A549 (cell line): ENCODE data around the gene MLXIP. TPM values are rescaled to one million over a fixed set of nuclear protein-coding genes. Genes with fewer than 3 reads are reported as not detected.

ENCODE experiments used
- BHLHE40 ChIP-seq: IDR thresholded peaks from 2 replicates; pipeline ENCODE4 v1.6.1; 2012; ENCODE audit warnings: low read depth, low read length, inconsistent platforms
- CBX2 ChIP-seq: fragments of 200-600 bp; sonication (generic); IDR thresholded peaks from 2 replicates; pipeline ENCODE4 v1.6.1; 2016; ENCODE audit warnings: low read depth, mild to moderate bottlenecking, borderline replicate concordance
- CBX8 ChIP-seq: fragments of 200-600 bp; sonication (generic); IDR thresholded peaks from 2 replicates; pipeline ENCODE4 v1.6.1; 2016
- EHF ChIP-seq: fragments of 250-450 bp; sonication (Bioruptor Pico); IDR thresholded peaks from 2 replicates; pipeline ENCODE4 v1.5.0; 2020; ENCODE audit warnings: mild to moderate bottlenecking
- EHMT2 ChIP-seq: fragments of 200-600 bp; sonication (generic); IDR thresholded peaks from 2 replicates; pipeline ENCODE4 v1.6.1; 2016; ENCODE audit warnings: antibody characterized with exemption, low read depth, mild to moderate bottlenecking, moderate library complexity
- EP300 ChIP-seq, 2 experiments: fragments of >200 bp; sonication (Bioruptor Twin); formaldehyde crosslinking; IDR thresholded peaks; 2 replicates in 1 of 2; 3 replicates in 1 of 2; pipeline ENCODE4 v1.6.1; 2016 to 2017
- FOSB ChIP-seq: fragments of 250-450 bp; sonication (Bioruptor Pico); IDR thresholded peaks from 2 replicates; pipeline ENCODE4 v1.5.0; 2020; ENCODE audit warnings: mild to moderate bottlenecking, moderate library complexity
- FOSL2 ChIP-seq, 2 experiments: fragments of 450-650 bp in 1 of 2; fragments of >200 bp in 1 of 2; sonication (Bioruptor Twin) in 1 of 2; formaldehyde crosslinking; IDR thresholded peaks; 2 replicates each; pipeline versions ENCODE4 v1.5.0 to v1.6.1; 2016 to 2020; ENCODE audit warnings: mild to moderate bottlenecking in 1 of 2, moderate library complexity in 1 of 2
- FOXS1 ChIP-seq: fragments of 250-450 bp; sonication (Bioruptor Pico); IDR thresholded peaks from 2 replicates; pipeline ENCODE4 v1.5.0; 2020; ENCODE audit warnings: mild to moderate bottlenecking, moderate library complexity
- HES2 ChIP-seq: fragments of >200 bp; sonication (Bioruptor Twin); formaldehyde crosslinking; IDR thresholded peaks from 2 replicates; pipeline ENCODE4 v1.6.1; 2016
- HOXA7 ChIP-seq: fragments of 250-450 bp; sonication (Bioruptor Pico); IDR thresholded peaks from 2 replicates; pipeline ENCODE4 v1.5.0; 2020; ENCODE audit warnings: mild to moderate bottlenecking, moderate library complexity
- HOXB5 ChIP-seq: fragments of 250-450 bp; sonication (Bioruptor Pico); IDR thresholded peaks from 2 replicates; pipeline ENCODE4 v1.5.0; 2020; ENCODE audit warnings: mild to moderate bottlenecking, moderate library complexity
- JUNB ChIP-seq: fragments of >200 bp; sonication (Bioruptor Twin); formaldehyde crosslinking; IDR thresholded peaks from 2 replicates; pipeline ENCODE4 v1.6.1; 2016
- MAZ ChIP-seq: fragments of 150-350 bp; IDR thresholded peaks from 2 replicates; pipeline ENCODE4 v1.6.1; 2014; ENCODE audit warnings: antibody characterized with exemption, low read depth, low read length, borderline replicate concordance
- NPAS2 ChIP-seq: fragments of 250-450 bp; sonication (Bioruptor Pico); IDR thresholded peaks from 2 replicates; pipeline ENCODE4 v1.8.0; 2022; ENCODE audit warnings: mild to moderate bottlenecking, moderate library complexity, borderline replicate concordance
- NR3C1 ChIP-seq: fragments of >200 bp; sonication (Bioruptor Twin); formaldehyde crosslinking; IDR thresholded peaks from 3 replicates; pipeline ENCODE4 v1.6.1; 2017
- PBX3 ChIP-seq: IDR thresholded peaks from 2 replicates; pipeline ENCODE4 v1.6.1; 2012
- POLR2A ChIP-seq: IDR thresholded peaks from 2 replicates; pipeline ENCODE4 v1.6.1; 2012; ENCODE audit warnings: mild to moderate bottlenecking, low read length
- RCOR1 ChIP-seq: fragments of 150-350 bp; IDR thresholded peaks from 2 replicates; pipeline ENCODE4 v1.6.1; 2014; ENCODE audit warnings: antibody characterized with exemption, low read length, low read depth
- SMC3 ChIP-seq: fragments of >200 bp; sonication (Bioruptor Twin); formaldehyde crosslinking; IDR thresholded peaks from 3 replicates; pipeline ENCODE4 v1.6.1; 2018; ENCODE audit warnings: inconsistent platforms
- TFCP2L1 ChIP-seq: fragments of 250-450 bp; sonication (Bioruptor Pico); IDR thresholded peaks from 2 replicates; pipeline ENCODE4 v1.5.0; 2021; ENCODE audit warnings: mild to moderate bottlenecking
- TP53 ChIP-seq: fragments of 250-450 bp; sonication (Bioruptor Pico); IDR thresholded peaks from 2 replicates; pipeline ENCODE4 v1.5.0; 2021; ENCODE audit warnings: mild to moderate bottlenecking, moderate library complexity
- ZC3H11A ChIP-seq: fragments of 450-650 bp; IDR thresholded peaks from 2 replicates; pipeline ENCODE4 v1.6.1; 2014; ENCODE audit warnings: antibody characterized with exemption, mild to moderate bottlenecking
- polyA plus RNA-seq, 4 experiments: library from polyadenylated mRNA; depleted of rRNA in 3 of 4; stranded (reverse); fragments of >200 nt; fragmentation: RNase III in 1 of 4; extraction: RNeasy Plus Mini Kit Qiagen cat#74134 plus additional on column Dnase treatment in 1 of 4; gene quantifications; 2 replicates in 3 of 4; 3 replicates in 1 of 4; pipeline ENCODE4 v1.2.3, GENCODE V29; 2011 to 2017
- TF ChIP-seq, protein P1 (sequence below): fragments of >200 bp; sonication (Bioruptor Twin); formaldehyde crosslinking; IDR thresholded peaks from 3 replicates; pipeline ENCODE4 v1.6.1; 2016
- TF ChIP-seq, protein P2 (sequence below): fragments of 150-350 bp; IDR thresholded peaks from 2 replicates; pipeline ENCODE4 v1.6.1; 2014; ENCODE audit warnings: low read depth, mild to moderate bottlenecking, low read length
- TF ChIP-seq, protein P3 (sequence below): fragments of >200 bp; sonication (Bioruptor Twin); formaldehyde crosslinking; IDR thresholded peaks from 3 replicates; pipeline ENCODE4 v1.5.1; 2016

The MLXIP gene
- polyA plus RNA-seq, 2 of the 4 experiments (the other 2 are of a cell fraction), result 7.0 to 21.4 TPM

GRCh38 chr12:122072031-122072970, 6.3 kb upstream of the MLXIP start (continued):
- TF ChIP-seq, protein P1, sequence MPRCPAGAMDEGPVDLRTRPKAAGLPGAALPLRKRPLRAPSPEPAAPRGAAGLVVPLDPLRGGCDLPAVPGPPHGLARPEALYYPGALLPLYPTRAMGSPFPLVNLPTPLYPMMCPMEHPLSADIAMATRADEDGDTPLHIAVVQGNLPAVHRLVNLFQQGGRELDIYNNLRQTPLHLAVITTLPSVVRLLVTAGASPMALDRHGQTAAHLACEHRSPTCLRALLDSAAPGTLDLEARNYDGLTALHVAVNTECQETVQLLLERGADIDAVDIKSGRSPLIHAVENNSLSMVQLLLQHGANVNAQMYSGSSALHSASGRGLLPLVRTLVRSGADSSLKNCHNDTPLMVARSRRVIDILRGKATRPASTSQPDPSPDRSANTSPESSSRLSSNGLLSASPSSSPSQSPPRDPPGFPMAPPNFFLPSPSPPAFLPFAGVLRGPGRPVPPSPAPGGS, result no peak
- TF ChIP-seq TP53 (CRISPR knock-in tag) (no peak), EP300 (IDR thresholded peaks at IDR 0.05) (peak; percentile 61 to 68; a peak in 2 of 5 replicates), EHMT2 (no peak), HOXB5 (no peak), FOSL2 (IDR thresholded peaks at IDR 0.05) (peak; percentile 33), FOSL2 (CRISPR knock-in tag; IDR thresholded peaks at IDR 0.05) (peak; percentile 50), EHF (CRISPR knock-in tag) (no peak), BHLHE40 (no peak), CBX8 (no peak), SMC3 (peak; percentile 36; the same call in 2 of the 3 replicates), NPAS2 (no peak), FOSB (CRISPR knock-in tag) (no peak), PBX3 (no peak), RCOR1 (no peak), MAZ (no peak), HOXA7 (CRISPR knock-in tag) (no peak), TFCP2L1 (no peak), HES2 (no peak), ZC3H11A (no peak), JUNB (peak; percentile 64; the same call in 1 of the 2 replicates), FOXS1 (CRISPR knock-in tag) (peak; percentile 93), NR3C1 (no peak), POLR2A (no peak), CBX2 (no peak)
- TF ChIP-seq, protein P2, sequence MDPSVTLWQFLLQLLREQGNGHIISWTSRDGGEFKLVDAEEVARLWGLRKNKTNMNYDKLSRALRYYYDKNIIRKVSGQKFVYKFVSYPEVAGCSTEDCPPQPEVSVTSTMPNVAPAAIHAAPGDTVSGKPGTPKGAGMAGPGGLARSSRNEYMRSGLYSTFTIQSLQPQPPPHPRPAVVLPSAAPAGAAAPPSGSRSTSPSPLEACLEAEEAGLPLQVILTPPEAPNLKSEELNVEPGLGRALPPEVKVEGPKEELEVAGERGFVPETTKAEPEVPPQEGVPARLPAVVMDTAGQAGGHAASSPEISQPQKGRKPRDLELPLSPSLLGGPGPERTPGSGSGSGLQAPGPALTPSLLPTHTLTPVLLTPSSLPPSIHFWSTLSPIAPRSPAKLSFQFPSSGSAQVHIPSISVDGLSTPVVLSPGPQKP, result no peak
- TF ChIP-seq, protein P3, sequence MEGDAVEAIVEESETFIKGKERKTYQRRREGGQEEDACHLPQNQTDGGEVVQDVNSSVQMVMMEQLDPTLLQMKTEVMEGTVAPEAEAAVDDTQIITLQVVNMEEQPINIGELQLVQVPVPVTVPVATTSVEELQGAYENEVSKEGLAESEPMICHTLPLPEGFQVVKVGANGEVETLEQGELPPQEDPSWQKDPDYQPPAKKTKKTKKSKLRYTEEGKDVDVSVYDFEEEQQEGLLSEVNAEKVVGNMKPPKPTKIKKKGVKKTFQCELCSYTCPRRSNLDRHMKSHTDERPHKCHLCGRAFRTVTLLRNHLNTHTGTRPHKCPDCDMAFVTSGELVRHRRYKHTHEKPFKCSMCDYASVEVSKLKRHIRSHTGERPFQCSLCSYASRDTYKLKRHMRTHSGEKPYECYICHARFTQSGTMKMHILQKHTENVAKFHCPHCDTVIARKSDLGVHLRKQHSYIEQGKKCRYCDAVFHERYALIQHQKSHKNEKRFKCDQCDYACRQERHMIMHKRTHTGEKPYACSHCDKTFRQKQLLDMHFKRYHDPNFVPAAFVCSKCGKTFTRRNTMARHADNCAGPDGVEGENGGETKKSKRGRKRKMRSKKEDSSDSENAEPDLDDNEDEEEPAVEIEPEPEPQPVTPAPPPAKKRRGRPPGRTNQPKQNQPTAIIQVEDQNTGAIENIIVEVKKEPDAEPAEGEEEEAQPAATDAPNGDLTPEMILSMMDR, result no peak
